ENCODE data around the gene LRIG2. TPM values are rescaled to one million over a fixed set of nuclear protein-coding genes. Genes with fewer than 3 reads are reported as not detected.

LRIG2 gene
- total and polyA plus RNA-seq, 2 of the 4 experiments (the other 2 are of a cell fraction) = 4.3 to 9.0 TPM

GRCh38 chr1:113055570-113055969, 17.4 kb upstream of the LRIG2 start:
- Histone ChIP-seq H3K4ac (ENCODE audit: low read depth, low read length) (no peak overlapping the region), H4K91ac (ENCODE audit: insufficient read depth, low read depth, low read length) (no peak overlapping the region), H2AK9ac (replicated peaks; ENCODE audit: low read depth, low read length, poor library complexity) (no peak overlapping the region), H3K9me3 (ENCODE audit: control insufficient read depth, insufficient read depth, low read length) (no peaks in the 10 kb centered on the region), H2BK5ac (ENCODE audit: low read depth, low read length, poor library complexity, severe bottlenecking) (no peak overlapping the region), H3K9ac (ENCODE audit: low read depth, low read length) (no peak overlapping the region), H3K4me3 (ENCODE audit: insufficient read depth, low read depth, low read length) (no peak overlapping the region), H3K14ac (replicated peaks; ENCODE audit: low read depth, low read length) (no peak overlapping the region), H3K4me1 (ENCODE audit: control insufficient read depth, insufficient read depth, low read length) (no peaks in the 10 kb centered on the region), H2AFZ (replicated peaks; ENCODE audit: low read length, poor library complexity) (no peak overlapping the region), H4K20me1 (ENCODE audit: insufficient read depth, low read length) (no peaks in the 10 kb centered on the region), H4K5ac (ENCODE audit: low read depth, low read length) (no peak overlapping the region), H2BK15ac (ENCODE audit: low read depth, low read length) (no peak overlapping the region), H3K27ac (ENCODE audit: insufficient read depth, low read length) (no peak overlapping the region), H3K36me3 (ENCODE audit: control insufficient read depth, insufficient read depth, low read length) (no peaks in the 10 kb centered on the region), H3K56ac (ENCODE audit: extremely low read depth, insufficient read depth, low read length) (no peak overlapping the region), H3K23ac (ENCODE audit: low read depth, low read length) (no peak overlapping the region), H2BK20ac (ENCODE audit: low read depth, low read length) (no peak overlapping the region), H3K79me1 (ENCODE audit: low read depth in 1 of 2, low read length in 2 of 2) (no peaks in the 10 kb centered on the region), H3K4me2 (ENCODE audit: low read depth, low read length) (no peak overlapping the region), H2AK5ac (ENCODE audit: low read depth, low read length) (no peak overlapping the region), H3K27me3 (ENCODE audit: control insufficient read depth, insufficient read depth, low read length) (no peaks in the 10 kb centered on the region), H3K18ac (ENCODE audit: low read depth, low read length) (no peak overlapping the region), H4K8ac (ENCODE audit: low read depth in 2 of 2, low read length in 2 of 2) (no peak overlapping the region), H3K9me1 (ENCODE audit: insufficient read depth, low read length) (no peaks in the 10 kb centered on the region), H2BK120ac (ENCODE audit: low read depth, low read length) (no peak overlapping the region)
- DNase-seq (no peak), ATAC-seq (ENCODE audit: low read depth) (no peak)
- dilution Hi-C loops (cut with HindIII; ENCODE audit: low sequenced_read_pairs, unreplicated experiment) = no loop called here
- ChIA-PET POLR2A (ENCODE audit: unreplicated experiment) (no interaction called here), CTCF (interaction anchor here (4.7 kb wide), 1 partner anchor 17 kb away, joined by 27 read pairs; the partner anchor contains the start of gene LRIG2)
- TF ChIP-seq MAZ (IDR thresholded peaks at IDR 0.05; ENCODE audit: borderline replicate concordance, low read depth, low read length) (no peak), RAD21 (IDR thresholded peaks at IDR 0.05; ENCODE audit: low read length) (no peak), CHD1 (IDR thresholded peaks at IDR 0.05; ENCODE audit: low read depth, low read length) (no peak), NFE2L2 (IDR thresholded peaks at IDR 0.05; ENCODE audit: low read depth, low read length) (no peak), CEBPB (IDR thresholded peaks at IDR 0.05; ENCODE audit: low read depth, low read length) (no peak), MXI1 (IDR thresholded peaks at IDR 0.05; ENCODE audit: borderline replicate concordance, low read depth, low read length) (no peak), MAFK (IDR thresholded peaks at IDR 0.05; ENCODE audit: low read depth, low read length) (no peak), FOS (IDR thresholded peaks at IDR 0.05; ENCODE audit: low read depth, low read length) (no peak)
- WGBS, 2 experiments (ENCODE audit: extremely low coverage in 2 of 2, insufficient read length in 1 of 2) = no CpG with 5 or more reads among the region's 1 CpG
- in situ Hi-C loops (cut with MboI; ENCODE audit: low sequenced_read_pairs) = no loop called here
- no TSS peak for BruUV-seq (replicated peaks)
- intact Hi-C loops (cut with micrococcal nuclease) = no loop called here

All from IMR-90 (cell line).